Measurements from ENCODE around the gene CTBP1.

Gene CTBP1

GRCh38 chr4:1208970-1209704, 39.8 kb downstream of the CTBP1 start:
- DNase-seq (ENCODE audit: low read depth): no peak
- H3K4me3 ChIP-seq (ENCODE audit: low read length): no peak overlapping the region

GRCh38 chr4:1208266-1208961, 40.5 kb downstream of the CTBP1 start:
- no peak overlapping the region for H3K4me3 ChIP-seq (ENCODE audit: low read length)
- no peak for TF ChIP-seq CTCF (IDR thresholded peaks at IDR 0.05; ENCODE audit: insufficient read depth, low read depth, low read length, missing control alignments)
- DNase-seq (ENCODE audit: low read depth): no peak

More at GRCh38 chr4:1208970-1209704, 39.8 kb downstream of the CTBP1 start:
- TF ChIP-seq CTCF (IDR thresholded peaks at IDR 0.05; ENCODE audit: insufficient read depth, low read depth, low read length, missing control alignments): no peak

- DNase-seq (ENCODE audit: low read depth): no peak
- TF ChIP-seq CTCF (IDR thresholded peaks at IDR 0.05; ENCODE audit: insufficient read depth, low read depth, low read length, missing control alignments): no peak
- H3K4me3 ChIP-seq (ENCODE audit: low read length): no peak overlapping the region
Measured at GRCh38 chr4:1207603-1208265, 41.2 kb downstream of the CTBP1 start.

- no peak for TF ChIP-seq CTCF (IDR thresholded peaks at IDR 0.05; ENCODE audit: insufficient read depth, low read depth, low read length, missing control alignments)
- no peak overlapping the region for H3K4me3 ChIP-seq (ENCODE audit: low read length)
- no peak for DNase-seq (ENCODE audit: low read depth)
Measured at GRCh38 chr4:1207157-1207470, 41.8 kb downstream of the CTBP1 start.

GRCh38 chr4:1206299-1207156, 42.4 kb downstream of the CTBP1 start:
- no peak overlapping the region for H3K4me3 ChIP-seq (ENCODE audit: low read length)
- DNase-seq (ENCODE audit: low read depth): no peak
- TF ChIP-seq CTCF (IDR thresholded peaks at IDR 0.05; ENCODE audit: insufficient read depth, low read depth, low read length, missing control alignments): no peak

- no peak overlapping the region for H3K4me3 ChIP-seq (ENCODE audit: low read length)
- no peak for DNase-seq (ENCODE audit: low read depth)
- TF ChIP-seq CTCF (IDR thresholded peaks at IDR 0.05; ENCODE audit: insufficient read depth, low read depth, low read length, missing control alignments): no peak
Measured at GRCh38 chr4:1205586-1206298, 43.2 kb downstream of the CTBP1 start.

All from epithelial cell of esophagus (primary cell).